Body of pancreas (tissue), 4 donors: ENCODE data around the gene OPRD1. TPM values are rescaled to one million over a fixed set of nuclear protein-coding genes. Genes with fewer than 3 reads are reported as not detected.

Source experiments
- ATAC-seq: fragments of 150-250 bp; one replicate; pipeline ENCODE4 v1.9.1; 2016
- DNase-seq, 4 donors: peaks; one replicate each; pipeline ENCODE4 v3.0.0-alpha.2; 2019
- H3K27ac ChIP-seq, 4 donors: fragments of 200-600 bp; sonication (generic); 1 replicate in 3 of 4; 2 replicates in 1 of 4; pipeline versions ENCODE4 v1.5.1 to v1.6.1; 2016 to 2019; ENCODE audit warnings: mild to moderate bottlenecking in 1 of 4, mixed read lengths in 1 of 4, moderate library complexity in 1 of 4
- H3K27me3 ChIP-seq, 2 donors: fragments of 200-600 bp; sonication (generic); one replicate each; pipeline ENCODE4 v1.6.0; 2016; ENCODE audit warnings: mild to moderate bottlenecking in 1 of 2
- H3K36me3 ChIP-seq, 2 donors: fragments of 200-600 bp; sonication (generic); replicated peaks in 1 of 2; 2 replicates each; pipeline ENCODE4 v1.5.1; 2016; ENCODE audit warnings: low read depth in 2 of 2; ENCODE audit not compliant: insufficient read depth in 1 of 2
- H3K4me1 ChIP-seq: fragments of 200-600 bp; sonication (generic); one replicate; pipeline ENCODE4 v1.6.0; 2016
- H3K4me3 ChIP-seq, 2 donors: fragments of 200-600 bp; sonication (generic); 1 replicate in 1 of 2; 2 replicates in 1 of 2; pipeline ENCODE4 v1.5.1; 2016 to 2019
- H3K9me3 ChIP-seq, 3 donors: fragments of 200-600 bp; sonication (generic); 1 replicate in 2 of 3; 2 replicates in 1 of 3; pipeline ENCODE4 v1.5.1; 2016
- POLR2A ChIP-seq, 3 donors: fragments of 450-650 bp; IDR thresholded peaks; one replicate each; pipeline ENCODE4 v1.6.1; 2016; ENCODE audit warnings: antibody characterized with exemption in 3 of 3, mild to moderate bottlenecking in 2 of 3
- WGBS, 2 donors: methylation state at CpG; one replicate each; pipeline ENCODE4 v1.1.5; 2017; 5-methylcytosine and 5-hydroxymethylcytosine counted together
- intact Hi-C: fragments of 100-400 bp; cut with DNase I; formaldehyde crosslinking; loops from one replicate; pipeline ENCODE4 v1.15.1; 2023
- total RNA-seq, 2 donors: library from RNA; depleted of rRNA; stranded (reverse); fragments of >200 nt; gene quantifications; one replicate each; pipeline ENCODE4 v1.1.0, GENCODE V29; 2016
- TF ChIP-seq, protein P1 (sequence below), 7 experiments: fragments of 450-650 bp in 4 of 7; fragments of 200-600 bp in 3 of 7; sonication (generic) in 3 of 7; IDR thresholded peaks; one replicate each; pipeline ENCODE4 v1.5.1; 2016 to 2019; ENCODE audit warnings: antibody characterized with exemption in 7 of 7

Gene OPRD1
- total RNA-seq, 2 donors from 2014 or later = 0.66 TPM; not detected in 1

DNA sequence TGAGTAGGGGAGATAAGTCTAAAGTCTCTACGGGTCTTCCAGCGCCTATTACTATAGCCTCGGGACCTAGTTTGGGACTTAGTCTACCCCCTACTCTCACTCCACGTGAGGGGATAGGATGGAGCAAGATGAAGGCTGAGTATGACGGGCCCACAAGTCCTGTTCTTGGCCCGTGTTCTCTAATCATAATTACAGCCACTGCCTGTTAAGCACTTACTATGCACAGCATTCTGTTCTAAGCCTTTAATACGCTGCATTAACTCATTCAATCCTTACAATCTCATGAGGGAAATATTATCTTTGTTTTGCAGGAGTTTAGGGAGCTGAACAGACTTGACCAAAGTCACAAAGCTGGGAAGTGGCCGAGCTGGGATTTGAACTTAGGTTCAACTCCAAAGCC is 78.5 kb downstream of the OPRD1 start:
- TF ChIP-seq POLR2A (IDR thresholded peaks at IDR 0.05) = no peak
- TF ChIP-seq, protein P1, sequence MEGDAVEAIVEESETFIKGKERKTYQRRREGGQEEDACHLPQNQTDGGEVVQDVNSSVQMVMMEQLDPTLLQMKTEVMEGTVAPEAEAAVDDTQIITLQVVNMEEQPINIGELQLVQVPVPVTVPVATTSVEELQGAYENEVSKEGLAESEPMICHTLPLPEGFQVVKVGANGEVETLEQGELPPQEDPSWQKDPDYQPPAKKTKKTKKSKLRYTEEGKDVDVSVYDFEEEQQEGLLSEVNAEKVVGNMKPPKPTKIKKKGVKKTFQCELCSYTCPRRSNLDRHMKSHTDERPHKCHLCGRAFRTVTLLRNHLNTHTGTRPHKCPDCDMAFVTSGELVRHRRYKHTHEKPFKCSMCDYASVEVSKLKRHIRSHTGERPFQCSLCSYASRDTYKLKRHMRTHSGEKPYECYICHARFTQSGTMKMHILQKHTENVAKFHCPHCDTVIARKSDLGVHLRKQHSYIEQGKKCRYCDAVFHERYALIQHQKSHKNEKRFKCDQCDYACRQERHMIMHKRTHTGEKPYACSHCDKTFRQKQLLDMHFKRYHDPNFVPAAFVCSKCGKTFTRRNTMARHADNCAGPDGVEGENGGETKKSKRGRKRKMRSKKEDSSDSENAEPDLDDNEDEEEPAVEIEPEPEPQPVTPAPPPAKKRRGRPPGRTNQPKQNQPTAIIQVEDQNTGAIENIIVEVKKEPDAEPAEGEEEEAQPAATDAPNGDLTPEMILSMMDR (IDR thresholded peaks at IDR 0.05) = no peak
- intact Hi-C loops = no loop called here
- Histone ChIP-seq H3K9me3 (no peaks in the 10 kb centered on the region), H3K27me3 (no peaks in the 10 kb centered on the region), H3K27ac (no peak overlapping the region), H3K4me3 (no peak overlapping the region), H3K36me3 (no peaks in the 10 kb centered on the region), H3K4me1 (peaks cover 27% of the 10 kb centered on the region)
- 83 to 84% methylated on average over 8 of the region's 8 CpGs for WGBS, 2 donors
- no peak for DNase-seq
- ATAC-seq = no peak

DNA sequence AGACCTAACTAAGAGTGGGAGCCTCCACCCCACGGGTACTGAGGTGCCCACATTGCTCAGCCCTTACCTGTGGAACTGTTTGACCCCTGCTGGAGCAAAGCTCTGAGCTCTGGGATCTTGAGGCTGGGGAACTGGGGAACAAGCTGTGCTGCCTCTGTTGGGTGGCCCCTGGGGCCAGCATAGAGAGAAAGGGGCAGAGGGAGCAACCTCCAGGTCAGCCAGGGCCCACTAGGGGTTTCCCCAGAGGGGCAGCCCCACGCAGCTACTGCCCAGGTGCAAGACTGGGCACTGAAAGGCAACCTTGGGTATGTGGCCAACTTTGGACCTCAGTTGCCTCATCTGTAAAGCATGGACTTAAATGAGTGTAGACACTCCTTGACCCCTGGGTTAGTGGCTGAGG is 78.9 kb downstream of the OPRD1 start:
- ATAC-seq = no peak
- H3K27ac ChIP-seq = no peak overlapping the region
- H3K4me3 ChIP-seq = no peak overlapping the region
- H3K27me3 ChIP-seq = no peaks in the 10 kb centered on the region
- intact Hi-C loops = no loop called here
- DNase-seq = no peak
- TF ChIP-seq, protein P1 (IDR thresholded peaks at IDR 0.05) = no peak
- no peak for TF ChIP-seq POLR2A (IDR thresholded peaks at IDR 0.05)
- no peaks in the 10 kb centered on the region for H3K9me3 ChIP-seq
- H3K36me3 ChIP-seq = no peaks in the 10 kb centered on the region
- WGBS, 2 donors = 50 to 83% methylated on average over 2 of the region's 2 CpGs
- H3K4me1 ChIP-seq = peaks cover 23% of the 10 kb centered on the region

DNA sequence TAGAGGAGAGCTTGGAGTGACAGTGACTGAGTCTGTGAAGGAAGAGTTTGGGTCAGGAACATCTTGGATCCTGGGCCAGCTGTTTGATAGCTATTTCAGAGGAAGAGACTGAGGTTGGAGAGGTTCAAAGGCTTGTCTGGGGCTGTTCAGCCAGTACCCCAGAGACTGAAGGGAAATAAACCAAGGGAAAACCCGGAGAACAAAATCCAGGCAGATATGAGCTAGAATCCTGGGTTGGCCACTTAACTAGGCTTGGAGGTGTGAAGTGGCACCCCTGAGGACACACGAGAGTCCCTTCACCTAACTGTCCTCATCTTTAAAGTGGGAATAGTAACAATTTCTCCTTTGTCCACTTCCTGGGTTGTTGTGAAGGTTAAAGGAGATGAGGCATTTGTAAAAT is 79.3 kb downstream of the OPRD1 start:
- Histone ChIP-seq H3K4me3 (no peak overlapping the region), H3K36me3 (no peaks in the 10 kb centered on the region), H3K27me3 (no peaks in the 10 kb centered on the region), H3K9me3 (no peaks in the 10 kb centered on the region), H3K4me1 (peaks cover 21% of the 10 kb centered on the region), H3K27ac (no peak overlapping the region)
- intact Hi-C loops = no loop called here
- 77 to 92% methylated on average over 2 of the region's 2 CpGs for WGBS, 2 donors
- ATAC-seq = no peak
- no peak for DNase-seq
- no peak for TF ChIP-seq POLR2A (IDR thresholded peaks at IDR 0.05)
- TF ChIP-seq, protein P1 (IDR thresholded peaks at IDR 0.05) = no peak

DNA sequence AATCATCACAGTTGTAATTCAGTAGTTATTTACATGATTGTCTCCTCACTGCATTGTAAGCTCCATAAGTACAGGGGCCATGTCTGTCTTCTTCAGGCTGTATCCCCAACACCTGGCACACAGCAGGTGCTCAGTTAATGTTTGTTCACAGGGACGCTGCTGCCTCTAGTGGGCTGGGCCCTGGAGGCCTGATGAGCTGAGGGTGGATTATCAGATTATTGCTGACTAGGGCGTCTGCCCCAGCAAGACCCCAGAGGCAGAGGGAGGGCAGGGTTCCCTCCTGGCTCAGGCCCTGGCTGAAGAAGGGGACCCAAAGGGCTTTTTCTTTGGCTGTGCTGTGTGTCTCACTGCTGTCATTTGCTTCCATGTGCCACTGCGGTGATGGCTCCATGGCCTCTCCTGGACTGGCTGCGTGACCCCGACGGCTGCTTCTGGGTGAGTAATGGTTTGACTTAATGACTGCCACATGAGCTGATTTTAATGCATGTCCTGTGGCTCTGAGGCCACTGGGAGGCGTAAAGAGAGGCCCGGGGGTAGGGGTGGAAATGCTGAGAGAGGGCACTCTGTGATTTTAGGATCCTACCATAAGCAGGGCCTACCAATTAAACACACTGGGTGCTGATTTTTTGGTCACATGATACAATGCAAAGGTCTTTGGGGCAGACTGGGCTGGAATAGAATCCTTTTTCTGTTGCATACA is 81.6 kb downstream of the OPRD1 start:
- 66 to 73% methylated on average over 5 to 8 of the region's 8 CpGs for WGBS, 2 donors
- Histone ChIP-seq H3K4me1 (peaks cover 13% of the 10 kb centered on the region), H3K9me3 (no peaks in the 10 kb centered on the region), H3K27me3 (no peaks in the 10 kb centered on the region), H3K27ac (no peak overlapping the region), H3K4me3 (no peak overlapping the region), H3K36me3 (no peaks in the 10 kb centered on the region)
- DNase-seq = no peak
- ATAC-seq = no peak
- TF ChIP-seq POLR2A (IDR thresholded peaks at IDR 0.05) = no peak
- TF ChIP-seq, protein P1 (IDR thresholded peaks at IDR 0.05) = no peak
- intact Hi-C loops = no loop called here

DNA sequence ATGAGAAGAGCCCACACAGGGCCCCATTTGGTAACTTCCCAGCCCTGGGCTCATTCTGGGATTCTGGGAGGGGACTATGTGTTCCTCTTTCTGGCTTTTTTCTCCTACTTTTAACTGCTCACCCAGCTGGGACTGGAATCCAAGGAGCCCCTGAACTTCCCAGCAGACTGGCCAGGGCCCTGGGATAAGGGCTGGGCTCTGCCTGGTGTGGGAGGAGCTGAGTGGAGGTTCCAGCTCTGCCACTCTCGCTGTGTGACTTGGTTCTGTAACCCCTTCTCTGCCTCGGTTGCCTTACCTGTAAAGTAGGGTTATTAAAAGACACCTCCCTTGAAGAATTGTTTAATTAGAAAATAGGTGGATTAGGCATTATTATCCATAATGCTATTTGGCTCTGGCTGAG is 82.8 kb downstream of the OPRD1 start:
- TF ChIP-seq, protein P1 (IDR thresholded peaks at IDR 0.05) = no peak
- TF ChIP-seq POLR2A (IDR thresholded peaks at IDR 0.05) = no peak
- Histone ChIP-seq H3K27ac (no peak overlapping the region), H3K9me3 (no peaks in the 10 kb centered on the region), H3K27me3 (no peaks in the 10 kb centered on the region), H3K4me3 (no peak overlapping the region), H3K4me1 (peaks cover 10% of the 10 kb centered on the region), H3K36me3 (no peaks in the 10 kb centered on the region)
- no peak for DNase-seq
- intact Hi-C loops = no loop called here
- 44 to 58% methylated on average over 2 of the region's 2 CpGs for WGBS, 2 donors
- no peak for ATAC-seq
